MCF 10A (cell line): ENCODE results near the gene PRRX2. TPM values are rescaled to one million over a fixed set of nuclear protein-coding genes. Genes with fewer than 3 reads are reported as not detected.

Source experiments
- BruUV-seq: library from RNA; stranded (reverse); fragments of 400-500 nt; replicated peaks from 2 replicates; lab custom pipeline; 2021; lab: Mats Ljungman, UMichigan
- CTCF ChIA-PET: fragments of 300-600 bp; sonication (Branson Sonifier 250); formaldehyde crosslinking; extraction: SDS; loops from one replicate; lab custom pipeline; 2021; ENCODE audit warnings: antibody characterized with exemption, inconsistent platforms; lab: Yijun Ruan, JAX
- POLR2A ChIA-PET: fragments of 300-600, 350-650 bp; sonication (Branson Sonifier 250); formaldehyde crosslinking; extraction: SDS; loops from one replicate; lab custom pipeline; 2020; ENCODE audit warnings: antibody characterized with exemption, inconsistent platforms; lab: Yijun Ruan, JAX
- DNase-seq: peaks from one replicate; pipeline ENCODE4 v3.0.0-alpha.2; 2018; ENCODE audit not compliant: unreplicated experiment
- H3K27ac Mint-ChIP-seq: one replicate; pipeline ENCODE4 v1.8.0; 2022; ENCODE audit warnings: mild to moderate bottlenecking, low read depth, mixed read lengths; ENCODE audit not compliant: unreplicated experiment
- H3K27me3 Mint-ChIP-seq: one replicate; pipeline ENCODE4 v1.8.0; 2022; ENCODE audit warnings: mixed read lengths; ENCODE audit not compliant: insufficient read depth, unreplicated experiment
- H3K36me3 Mint-ChIP-seq: one replicate; pipeline ENCODE4 v1.8.0; 2022; ENCODE audit warnings: mild to moderate bottlenecking, moderate library complexity, mixed read lengths; ENCODE audit not compliant: insufficient read depth, unreplicated experiment
- H3K4me1 Mint-ChIP-seq: one replicate; pipeline ENCODE4 v1.8.0; 2022; ENCODE audit warnings: mixed read lengths; ENCODE audit not compliant: insufficient read depth, unreplicated experiment
- H3K4me3 Mint-ChIP-seq: one replicate; pipeline ENCODE4 v1.8.0; 2022; ENCODE audit warnings: mild to moderate bottlenecking, moderate library complexity, mixed read lengths; ENCODE audit not compliant: unreplicated experiment
- H3K9me3 Mint-ChIP-seq: one replicate; pipeline ENCODE4 v1.8.0; 2022; ENCODE audit warnings: mixed read lengths; ENCODE audit not compliant: unreplicated experiment
- CTCF ChIP-seq: fragments of 200-600 bp; IDR thresholded peaks from one replicate; pipeline ENCODE4 v1.8.0; 2022; ENCODE audit warnings: antibody characterized with exemption, mild to moderate bottlenecking; ENCODE audit not compliant: unreplicated experiment
- intact Hi-C: fragments of 100-400 bp; cut with micrococcal nuclease; formaldehyde crosslinking; loops from 2 replicates; pipeline ENCODE4 v1.14.1; 2022
- total RNA-seq: library from RNA; stranded (reverse); gene quantifications from 2 replicates; pipeline ENCODE4 v1.2.3, GENCODE V29; 2022

The PRRX2 gene
- total RNA-seq, 1 experiment from 2014 or later, result not detected

GRCh38 chr9:129675620-129676019 lies 10.2 kb downstream of the PRRX2 start:
- ChIA-PET POLR2A (no interaction called here), CTCF (no interaction called here)
- DNase-seq, result no peak
- no TSS peak for BruUV-seq
- peaks cover 51% of the 10 kb centered on the region for H3K27me3 Mint-ChIP-seq
- no peaks in the 10 kb centered on the region for H3K4me1 Mint-ChIP-seq
- intact Hi-C loops, result no loop called here
- no peaks in the 10 kb centered on the region for H3K36me3 Mint-ChIP-seq
- H3K9me3 Mint-ChIP-seq, result no peaks in the 10 kb centered on the region
- TF ChIP-seq CTCF, result no peak
- H3K27ac Mint-ChIP-seq, result no peak overlapping the region
- H3K4me3 Mint-ChIP-seq, result no peak overlapping the region

GRCh38 chr9:129676287-129676686 lies 10.8 kb downstream of the PRRX2 start:
- Mint-ChIP-seq H3K9me3 (no peaks in the 10 kb centered on the region), H3K27ac (no peak overlapping the region), H3K4me3 (no peak overlapping the region), H3K36me3 (no peaks in the 10 kb centered on the region), H3K4me1 (no peaks in the 10 kb centered on the region), H3K27me3 (peaks cover 56% of the 10 kb centered on the region)
- intact Hi-C loops, result no loop called here
- TF ChIP-seq CTCF, result no peak
- DNase-seq, result no peak
- POLR2A ChIA-PET, result no interaction called here
- BruUV-seq, result no TSS peak
- CTCF ChIA-PET, result interaction anchor here (0.6 kb wide), 1 partner anchor 22 kb away, joined by 3 read pairs; no protein-coding TSS in a partner anchor

- intact Hi-C loops, result no loop called here
- Mint-ChIP-seq H3K36me3 (no peaks in the 10 kb centered on the region), H3K4me3 (no peak overlapping the region), H3K9me3 (no peaks in the 10 kb centered on the region), H3K4me1 (no peaks in the 10 kb centered on the region), H3K27me3 (peaks cover 56% of the 10 kb centered on the region), H3K27ac (no peak overlapping the region)
- TF ChIP-seq CTCF, result no peak
- no TSS peak for BruUV-seq
- DNase-seq, result no peak
- ChIA-PET CTCF (interaction anchor here (0.8 kb wide), 1 partner anchor 60 kb away, joined by 4 read pairs; no protein-coding TSS in a partner anchor), POLR2A (interaction anchor here (0.6 kb wide), 1 partner anchor 44 kb away, joined by 3 read pairs; no protein-coding TSS in a partner anchor)
Measured at GRCh38 chr9:129676975-129677374, 11.5 kb downstream of the PRRX2 start.

- ChIA-PET CTCF (interaction anchor here (0.7 to 0.8 kb wide), 2 partner anchors 60 to 106 kb away, joined by 3 to 4 read pairs; no protein-coding TSS in a partner anchor), POLR2A (no interaction called here)
- no peak for TF ChIP-seq CTCF
- Mint-ChIP-seq H3K36me3 (no peaks in the 10 kb centered on the region), H3K9me3 (no peaks in the 10 kb centered on the region), H3K4me1 (no peaks in the 10 kb centered on the region), H3K4me3 (no peak overlapping the region), H3K27ac (no peak overlapping the region), H3K27me3 (peaks cover 56% of the 10 kb centered on the region)
- intact Hi-C loops, result no loop called here
- DNase-seq, result no peak
- no TSS peak for BruUV-seq
Measured at GRCh38 chr9:129677456-129677855, 12.0 kb downstream of the PRRX2 start.
